ENCODE results near the gene CHRM2.

The CHRM2 gene

GRCh38 chr7:136877990-136878389 is 9.5 kb downstream of the CHRM2 start:
- H3K4me3 ChIP-seq (ENCODE audit: severe bottlenecking): no peak overlapping the region
- ATAC-seq (ENCODE audit: low read depth) (no peak), DNase-seq (ENCODE audit: low spot score) (no peak)
- H3K36me3 ChIP-seq (ENCODE audit: low read depth): no peaks in the 10 kb centered on the region
- no peaks in the 10 kb centered on the region for H3K4me1 ChIP-seq (ENCODE audit: insufficient read depth, poor library complexity, severe bottlenecking)
- H3K27ac ChIP-seq (ENCODE audit: poor library complexity, severe bottlenecking): no peak overlapping the region
- H3K9me3 ChIP-seq (ENCODE audit: severe bottlenecking): no peaks in the 10 kb centered on the region
- peaks cover 23% of the 10 kb centered on the region for H3K27me3 ChIP-seq (ENCODE audit: insufficient read depth, poor library complexity, severe bottlenecking)
- TF ChIP-seq, protein P1, sequence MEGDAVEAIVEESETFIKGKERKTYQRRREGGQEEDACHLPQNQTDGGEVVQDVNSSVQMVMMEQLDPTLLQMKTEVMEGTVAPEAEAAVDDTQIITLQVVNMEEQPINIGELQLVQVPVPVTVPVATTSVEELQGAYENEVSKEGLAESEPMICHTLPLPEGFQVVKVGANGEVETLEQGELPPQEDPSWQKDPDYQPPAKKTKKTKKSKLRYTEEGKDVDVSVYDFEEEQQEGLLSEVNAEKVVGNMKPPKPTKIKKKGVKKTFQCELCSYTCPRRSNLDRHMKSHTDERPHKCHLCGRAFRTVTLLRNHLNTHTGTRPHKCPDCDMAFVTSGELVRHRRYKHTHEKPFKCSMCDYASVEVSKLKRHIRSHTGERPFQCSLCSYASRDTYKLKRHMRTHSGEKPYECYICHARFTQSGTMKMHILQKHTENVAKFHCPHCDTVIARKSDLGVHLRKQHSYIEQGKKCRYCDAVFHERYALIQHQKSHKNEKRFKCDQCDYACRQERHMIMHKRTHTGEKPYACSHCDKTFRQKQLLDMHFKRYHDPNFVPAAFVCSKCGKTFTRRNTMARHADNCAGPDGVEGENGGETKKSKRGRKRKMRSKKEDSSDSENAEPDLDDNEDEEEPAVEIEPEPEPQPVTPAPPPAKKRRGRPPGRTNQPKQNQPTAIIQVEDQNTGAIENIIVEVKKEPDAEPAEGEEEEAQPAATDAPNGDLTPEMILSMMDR (IDR thresholded peaks at IDR 0.05; ENCODE audit: poor library complexity, severe bottlenecking): no peak

DNA sequence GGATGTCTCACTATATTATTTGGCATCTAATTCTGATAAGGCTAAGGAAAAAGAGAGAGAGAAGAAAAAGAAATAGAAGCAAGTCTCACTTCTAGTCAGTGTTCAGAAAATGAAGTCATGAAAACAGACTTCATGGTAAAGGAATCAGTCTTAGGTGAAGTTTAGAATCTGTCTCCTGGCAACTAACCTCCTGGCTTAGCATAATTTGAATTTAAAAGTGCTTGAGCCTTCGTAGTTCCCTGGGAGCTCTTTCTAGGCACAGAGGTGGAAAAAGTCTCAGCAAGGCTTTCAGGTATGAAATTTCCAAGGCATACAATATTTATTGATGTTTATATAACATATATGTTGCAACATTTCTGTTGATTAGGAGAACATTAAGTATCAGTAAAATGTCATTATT is 10.4 kb downstream of the CHRM2 start:
- Histone ChIP-seq H3K9me3 (ENCODE audit: severe bottlenecking) (no peaks in the 10 kb centered on the region), H3K27ac (ENCODE audit: poor library complexity, severe bottlenecking) (no peak overlapping the region), H3K36me3 (ENCODE audit: low read depth) (no peaks in the 10 kb centered on the region), H3K27me3 (ENCODE audit: insufficient read depth, poor library complexity, severe bottlenecking) (peaks cover 17% of the 10 kb centered on the region), H3K4me3 (ENCODE audit: severe bottlenecking) (no peak overlapping the region), H3K4me1 (ENCODE audit: insufficient read depth, poor library complexity, severe bottlenecking) (no peaks in the 10 kb centered on the region)
- TF ChIP-seq, protein P1 (IDR thresholded peaks at IDR 0.05; ENCODE audit: poor library complexity, severe bottlenecking): no peak
- no peak for DNase-seq (ENCODE audit: low spot score)
- ATAC-seq (ENCODE audit: low read depth): no peak

DNA sequence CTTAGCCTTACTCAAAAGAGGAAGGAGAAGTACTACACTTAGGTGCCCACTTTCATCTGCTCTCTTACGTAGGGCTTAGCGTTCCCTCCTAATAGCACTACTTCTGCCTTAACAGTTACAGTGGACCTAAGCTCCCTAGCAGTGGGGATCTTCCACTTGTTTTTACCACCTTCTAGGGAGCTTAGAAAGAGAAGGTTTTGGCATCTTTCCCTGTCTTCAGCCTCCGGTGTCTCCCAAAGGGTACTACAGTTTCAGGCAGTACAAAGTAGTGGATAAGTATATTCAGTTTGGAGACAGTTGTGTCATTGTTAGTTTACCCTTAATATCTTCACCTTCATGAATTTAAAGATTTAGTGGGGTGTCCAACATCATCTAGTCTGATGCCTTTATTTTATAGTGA is 14.6 kb downstream of the CHRM2 start:
- Histone ChIP-seq H3K27ac (ENCODE audit: poor library complexity, severe bottlenecking) (no peak overlapping the region), H3K27me3 (ENCODE audit: insufficient read depth, poor library complexity, severe bottlenecking) (peaks cover 17% of the 10 kb centered on the region), H3K4me3 (ENCODE audit: severe bottlenecking) (no peak overlapping the region), H3K36me3 (ENCODE audit: low read depth) (no peaks in the 10 kb centered on the region), H3K4me1 (ENCODE audit: insufficient read depth, poor library complexity, severe bottlenecking) (no peaks in the 10 kb centered on the region), H3K9me3 (ENCODE audit: severe bottlenecking) (no peaks in the 10 kb centered on the region)
- ATAC-seq (ENCODE audit: low read depth): no peak
- TF ChIP-seq, protein P1 (IDR thresholded peaks at IDR 0.05; ENCODE audit: poor library complexity, severe bottlenecking): no peak
- DNase-seq (ENCODE audit: low spot score): no peak

DNA sequence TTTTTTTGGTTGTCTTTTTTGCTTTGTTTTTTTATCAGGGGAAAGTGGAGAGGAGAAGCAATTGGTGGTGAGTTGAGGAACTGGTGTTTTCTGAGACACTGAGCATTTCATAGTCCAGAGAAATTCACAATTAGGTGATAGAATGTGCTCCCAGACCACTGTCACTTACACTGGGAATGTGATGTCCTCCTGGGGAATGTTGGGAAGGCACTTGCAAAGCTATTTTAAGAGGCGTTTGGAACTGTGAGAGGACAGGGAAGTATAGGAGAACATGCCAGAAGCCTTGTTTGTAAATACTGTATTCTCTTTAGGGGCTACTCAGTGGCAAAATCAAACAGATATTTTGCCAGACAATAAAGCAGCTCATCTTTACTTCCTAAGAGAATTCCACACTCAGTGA is 16.0 kb downstream of the CHRM2 start:
- H3K4me1 ChIP-seq (ENCODE audit: insufficient read depth, poor library complexity, severe bottlenecking): no peaks in the 10 kb centered on the region
- no peak overlapping the region for H3K4me3 ChIP-seq (ENCODE audit: severe bottlenecking)
- TF ChIP-seq, protein P1 (IDR thresholded peaks at IDR 0.05; ENCODE audit: poor library complexity, severe bottlenecking): no peak
- no peaks in the 10 kb centered on the region for H3K9me3 ChIP-seq (ENCODE audit: severe bottlenecking)
- peaks cover 14% of the 10 kb centered on the region for H3K27me3 ChIP-seq (ENCODE audit: insufficient read depth, poor library complexity, severe bottlenecking)
- ATAC-seq (ENCODE audit: low read depth): no peak
- DNase-seq (ENCODE audit: low spot score): no peak
- H3K27ac ChIP-seq (ENCODE audit: poor library complexity, severe bottlenecking): no peak overlapping the region
- H3K36me3 ChIP-seq (ENCODE audit: low read depth): no peaks in the 10 kb centered on the region

- DNase-seq (ENCODE audit: low spot score) (no peak), ATAC-seq (ENCODE audit: low read depth) (no peak)
- Histone ChIP-seq H3K27ac (ENCODE audit: poor library complexity, severe bottlenecking) (no peak overlapping the region), H3K36me3 (ENCODE audit: low read depth) (no peaks in the 10 kb centered on the region), H3K4me3 (ENCODE audit: severe bottlenecking) (no peak overlapping the region), H3K27me3 (ENCODE audit: insufficient read depth, poor library complexity, severe bottlenecking) (peaks cover 8% of the 10 kb centered on the region), H3K9me3 (ENCODE audit: severe bottlenecking) (no peaks in the 10 kb centered on the region), H3K4me1 (ENCODE audit: insufficient read depth, poor library complexity, severe bottlenecking) (no peaks in the 10 kb centered on the region)
- TF ChIP-seq, protein P1 (IDR thresholded peaks at IDR 0.05; ENCODE audit: poor library complexity, severe bottlenecking): no peak
These were observed 18.9 kb downstream of the CHRM2 start for GRCh38 chr7:136887317-136887716.
